HEK293 (cell line): Measurements from ENCODE around the gene EIF2B5.

ENCODE experiments used
- SALL2 ChIP-seq: fragments of 450-650 bp; formaldehyde crosslinking; IDR thresholded peaks from 2 replicates; pipeline ENCODE4 v1.5.0; 2017; ENCODE audit warnings: missing biosample characterization, mild to moderate bottlenecking, missing genetic modification characterization, borderline replicate concordance
- ZBTB17 ChIP-seq: fragments of 450-650 bp; formaldehyde crosslinking; IDR thresholded peaks from 2 replicates; pipeline ENCODE4 v1.5.1; 2016; ENCODE audit warnings: missing biosample characterization, missing genetic modification characterization
- ZNF138 ChIP-seq: fragments of 450-650 bp; formaldehyde crosslinking; IDR thresholded peaks from 2 replicates; pipeline ENCODE4 v1.5.1; 2016; ENCODE audit warnings: missing biosample characterization, missing genetic modification characterization, borderline replicate concordance
- ZNF214 ChIP-seq: fragments of 450-650 bp; formaldehyde crosslinking; IDR thresholded peaks from 2 replicates; pipeline ENCODE4 v1.5.1; 2017; ENCODE audit warnings: missing biosample characterization, mild to moderate bottlenecking, missing genetic modification characterization, borderline replicate concordance
- ZNF24 ChIP-seq: fragments of 450-650 bp; formaldehyde crosslinking; IDR thresholded peaks from 2 replicates; pipeline ENCODE4 v1.5.1; 2016; ENCODE audit warnings: missing biosample characterization, missing genetic modification characterization
- ZNF571 ChIP-seq: fragments of 450-650 bp; formaldehyde crosslinking; IDR thresholded peaks from 2 replicates; pipeline ENCODE4 v1.5.0; 2017; ENCODE audit warnings: missing biosample characterization, missing genetic modification characterization
- ZNF623 ChIP-seq: fragments of 450-650 bp; formaldehyde crosslinking; IDR thresholded peaks from 2 replicates; pipeline ENCODE4 v1.5.1; 2016; ENCODE audit warnings: missing biosample characterization, missing genetic modification characterization
- TF ChIP-seq, protein P1 (sequence below): fragments of 450-650 bp; formaldehyde crosslinking; IDR thresholded peaks from 2 replicates; pipeline ENCODE4 v1.5.1; 2016; ENCODE audit warnings: missing biosample characterization, missing genetic modification characterization
- TF ChIP-seq, protein P2 (sequence below): fragments of 450-650 bp; formaldehyde crosslinking; IDR thresholded peaks from 2 replicates; pipeline ENCODE4 v1.5.1; 2016; ENCODE audit warnings: missing biosample characterization, missing genetic modification characterization
- TF ChIP-seq, protein P3 (sequence below): fragments of 450-650 bp; formaldehyde crosslinking; optimal IDR thresholded peaks from 2 replicates; pipeline ENCODE3; 2016; ENCODE audit warnings: missing biosample characterization, mild to moderate bottlenecking, missing genetic modification characterization

DNA sequence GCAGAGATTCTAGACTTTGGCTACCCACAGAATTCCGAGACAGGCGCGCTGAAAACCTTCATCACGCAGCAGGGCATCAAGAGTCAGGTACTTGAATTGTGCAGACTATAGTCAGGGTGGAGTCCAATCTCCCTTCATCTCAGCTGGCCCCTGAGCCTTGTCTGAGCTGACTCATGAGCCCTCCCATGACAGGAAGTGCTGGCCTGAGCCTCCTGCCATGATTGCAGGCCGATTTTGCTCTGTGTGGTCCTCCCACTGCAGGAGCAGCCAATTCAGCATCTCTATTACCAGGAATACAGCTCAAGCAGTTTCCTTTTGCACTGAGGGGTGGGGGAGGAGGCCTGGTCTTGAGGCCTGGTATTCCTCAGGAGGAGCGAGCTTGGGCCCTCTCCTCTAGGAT lies 45.0 kb downstream of the EIF2B5 start:
- TF ChIP-seq ZBTB17, result no peak
- TF ChIP-seq ZNF138 (tag by site-specific recombination), result no peak
- TF ChIP-seq ZNF571 (tag by site-specific recombination), result no peak
- TF ChIP-seq, protein P1, sequence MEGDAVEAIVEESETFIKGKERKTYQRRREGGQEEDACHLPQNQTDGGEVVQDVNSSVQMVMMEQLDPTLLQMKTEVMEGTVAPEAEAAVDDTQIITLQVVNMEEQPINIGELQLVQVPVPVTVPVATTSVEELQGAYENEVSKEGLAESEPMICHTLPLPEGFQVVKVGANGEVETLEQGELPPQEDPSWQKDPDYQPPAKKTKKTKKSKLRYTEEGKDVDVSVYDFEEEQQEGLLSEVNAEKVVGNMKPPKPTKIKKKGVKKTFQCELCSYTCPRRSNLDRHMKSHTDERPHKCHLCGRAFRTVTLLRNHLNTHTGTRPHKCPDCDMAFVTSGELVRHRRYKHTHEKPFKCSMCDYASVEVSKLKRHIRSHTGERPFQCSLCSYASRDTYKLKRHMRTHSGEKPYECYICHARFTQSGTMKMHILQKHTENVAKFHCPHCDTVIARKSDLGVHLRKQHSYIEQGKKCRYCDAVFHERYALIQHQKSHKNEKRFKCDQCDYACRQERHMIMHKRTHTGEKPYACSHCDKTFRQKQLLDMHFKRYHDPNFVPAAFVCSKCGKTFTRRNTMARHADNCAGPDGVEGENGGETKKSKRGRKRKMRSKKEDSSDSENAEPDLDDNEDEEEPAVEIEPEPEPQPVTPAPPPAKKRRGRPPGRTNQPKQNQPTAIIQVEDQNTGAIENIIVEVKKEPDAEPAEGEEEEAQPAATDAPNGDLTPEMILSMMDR, result no peak
- TF ChIP-seq, protein P2, sequence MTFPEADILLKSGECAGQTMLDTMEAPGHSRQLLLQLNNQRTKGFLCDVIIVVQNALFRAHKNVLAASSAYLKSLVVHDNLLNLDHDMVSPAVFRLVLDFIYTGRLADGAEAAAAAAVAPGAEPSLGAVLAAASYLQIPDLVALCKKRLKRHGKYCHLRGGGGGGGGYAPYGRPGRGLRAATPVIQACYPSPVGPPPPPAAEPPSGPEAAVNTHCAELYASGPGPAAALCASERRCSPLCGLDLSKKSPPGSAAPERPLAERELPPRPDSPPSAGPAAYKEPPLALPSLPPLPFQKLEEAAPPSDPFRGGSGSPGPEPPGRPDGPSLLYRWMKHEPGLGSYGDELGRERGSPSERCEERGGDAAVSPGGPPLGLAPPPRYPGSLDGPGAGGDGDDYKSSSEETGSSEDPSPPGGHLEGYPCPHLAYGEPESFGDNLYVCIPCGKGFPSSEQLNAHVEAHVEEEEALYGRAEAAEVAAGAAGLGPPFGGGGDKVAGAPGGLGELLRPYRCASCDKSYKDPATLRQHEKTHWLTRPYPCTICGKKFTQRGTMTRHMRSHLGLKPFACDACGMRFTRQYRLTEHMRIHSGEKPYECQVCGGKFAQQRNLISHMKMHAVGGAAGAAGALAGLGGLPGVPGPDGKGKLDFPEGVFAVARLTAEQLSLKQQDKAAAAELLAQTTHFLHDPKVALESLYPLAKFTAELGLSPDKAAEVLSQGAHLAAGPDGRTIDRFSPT (tag by site-specific recombination), result no peak
- TF ChIP-seq, protein P3, sequence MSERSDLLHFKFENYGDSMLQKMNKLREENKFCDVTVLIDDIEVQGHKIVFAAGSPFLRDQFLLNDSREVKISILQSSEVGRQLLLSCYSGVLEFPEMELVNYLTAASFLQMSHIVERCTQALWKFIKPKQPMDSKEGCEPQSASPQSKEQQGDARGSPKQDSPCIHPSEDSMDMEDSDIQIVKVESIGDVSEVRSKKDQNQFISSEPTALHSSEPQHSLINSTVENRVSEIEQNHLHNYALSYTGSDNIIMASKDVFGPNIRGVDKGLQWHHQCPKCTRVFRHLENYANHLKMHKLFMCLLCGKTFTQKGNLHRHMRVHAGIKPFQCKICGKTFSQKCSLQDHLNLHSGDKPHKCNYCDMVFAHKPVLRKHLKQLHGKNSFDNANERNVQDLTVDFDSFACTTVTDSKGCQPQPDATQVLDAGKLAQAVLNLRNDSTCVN, result no peak
- no peak for TF ChIP-seq ZNF214
- no peak for TF ChIP-seq SALL2 (tag by site-specific recombination)
- TF ChIP-seq ZNF623 (tag by site-specific recombination), result no peak
- no peak for TF ChIP-seq ZNF24 (tag by site-specific recombination)
